PC-9 (cell line): Measurements from ENCODE around the gene NPEPL1. TPM values are rescaled to one million over a fixed set of nuclear protein-coding genes. Genes with fewer than 3 reads are reported as not detected.

Experiments
- BruUV-seq: library from RNA; stranded (reverse); fragments of 400-500 nt; replicated peaks from 2 replicates; lab custom pipeline; 2021; lab: Mats Ljungman, UMichigan
- CTCF ChIA-PET: fragments of 300-600 bp; sonication (Branson Sonifier 250); formaldehyde crosslinking; loops from one replicate; lab custom pipeline; 2022; ENCODE audit warnings: antibody characterized with exemption; lab: Charles Lee
- POLR2A ChIA-PET: fragments of 300-600 bp; sonication (Branson Sonifier 250); formaldehyde crosslinking; loops from one replicate; lab custom pipeline; 2022; ENCODE audit warnings: antibody characterized with exemption; ENCODE audit not compliant: unreplicated experiment; lab: Charles Lee
- DNase-seq, 2 experiments: peaks; one replicate each; pipeline versions ENCODE4 v3.0.0 to v3.0.0-alpha.2; 2015 to 2022; ENCODE audit warnings: mixed read lengths in 1 of 2
- H2AFZ ChIP-seq: fragments of 200-600 bp; sonication (generic); 2 replicates; pipeline ENCODE4 v1.8.1; 2017; ENCODE audit warnings: antibody characterized with exemption
- H3F3A ChIP-seq: fragments of 200-600 bp; sonication (generic); 2 replicates; pipeline ENCODE4 v1.8.1; 2017; ENCODE audit warnings: antibody characterized with exemption, mild to moderate bottlenecking, low read depth; ENCODE audit not compliant: insufficient read depth
- H3K27ac ChIP-seq: fragments of 200-600 bp; sonication (generic); 2 replicates; pipeline ENCODE4 v1.6.1; 2016; ENCODE audit warnings: mixed run types
- H3K27me3 ChIP-seq: fragments of 200-600 bp; sonication (generic); 2 replicates; pipeline ENCODE4 v1.6.1; 2016; ENCODE audit warnings: low read depth, mixed run types; ENCODE audit not compliant: insufficient read depth
- H3K36me3 ChIP-seq: fragments of 200-600 bp; sonication (generic); 2 replicates; pipeline ENCODE4 v1.6.1; 2016; ENCODE audit warnings: low read depth, mixed run types
- H3K4me1 ChIP-seq: fragments of 200-600 bp; sonication (generic); replicated peaks from 2 replicates; pipeline ENCODE4 v1.6.1; 2016; ENCODE audit warnings: mixed run types; ENCODE audit not compliant: insufficient read depth
- H3K4me2 ChIP-seq: fragments of 200-600 bp; sonication (generic); 2 replicates; pipeline ENCODE4 v1.6.1; 2017; ENCODE audit warnings: mixed run types
- H3K4me3 ChIP-seq: fragments of 200-600 bp; sonication (generic); 2 replicates; pipeline ENCODE4 v1.6.1; 2016; ENCODE audit warnings: mixed run types
- H3K79me2 ChIP-seq: fragments of 200-600 bp; sonication (generic); 2 replicates; pipeline ENCODE4 v1.6.1; 2017; ENCODE audit warnings: low read depth, mixed run types
- H3K9me2 ChIP-seq: fragments of 200-600 bp; sonication (generic); 2 replicates; pipeline ENCODE4 v1.8.1; 2017; ENCODE audit warnings: mild to moderate bottlenecking; ENCODE audit not compliant: insufficient read depth
- H3K9me3 ChIP-seq: fragments of 200-600 bp; sonication (generic); 2 replicates; pipeline ENCODE4 v1.8.1; 2016; ENCODE audit warnings: low read depth; ENCODE audit not compliant: insufficient read depth
- H4K20me1 ChIP-seq: fragments of 200-600 bp; sonication (generic); 2 replicates; pipeline ENCODE4 v1.8.1; 2017; ENCODE audit not compliant: insufficient read depth
- CTCF ChIP-seq: fragments of 200-600 bp; sonication (generic); conservative IDR thresholded peaks from 2 replicates; pipeline ENCODE4 v1.6.1; 2017; ENCODE audit warnings: mixed run types, antibody characterized with exemption, mild to moderate bottlenecking, moderate library complexity
- EZH2 ChIP-seq: fragments of 200-600 bp; sonication (generic); IDR thresholded peaks from 2 replicates; pipeline ENCODE4 v1.8.0; 2017; ENCODE audit warnings: antibody characterized with exemption, low read depth
- intact Hi-C: fragments of 100-400 bp; cut with micrococcal nuclease; formaldehyde crosslinking; loops from one replicate; pipeline ENCODE4 v1.10.0; 2022; ENCODE audit not compliant: unreplicated experiment
- total RNA-seq: library from RNA; stranded (reverse); gene quantifications from 2 replicates; pipeline ENCODE4 v1.2.3, GENCODE V29; 2021

The NPEPL1 gene
- total RNA-seq, 1 experiment from 2014 or later, result 24.0 TPM

- intact Hi-C loops, result no loop called here
- Histone ChIP-seq H3K36me3 (no peaks in the 10 kb centered on the region), H4K20me1 (no peaks in the 10 kb centered on the region), H3K4me1 (peaks cover 2% of the 10 kb centered on the region), H3K4me2 (no peak overlapping the region), H3K27ac (no peak overlapping the region), H3K9me3 (no peaks in the 10 kb centered on the region), H2AFZ (no peak overlapping the region), H3K79me2 (no peaks in the 10 kb centered on the region), H3K4me3 (no peak overlapping the region), H3F3A (peaks cover 24% of the 10 kb centered on the region), H3K27me3 (no peaks in the 10 kb centered on the region), H3K9me2 (no peaks in the 10 kb centered on the region)
- POLR2A ChIA-PET, result no interaction called here
- CTCF ChIA-PET, result no interaction called here
- DNase-seq, result no peak
- TF ChIP-seq EZH2 (no peak), CTCF (no peak)
- BruUV-seq, result no TSS peak
These were observed 4.2 kb upstream of the NPEPL1 start for GRCh38 chr20:58688414-58688813.

DNA sequence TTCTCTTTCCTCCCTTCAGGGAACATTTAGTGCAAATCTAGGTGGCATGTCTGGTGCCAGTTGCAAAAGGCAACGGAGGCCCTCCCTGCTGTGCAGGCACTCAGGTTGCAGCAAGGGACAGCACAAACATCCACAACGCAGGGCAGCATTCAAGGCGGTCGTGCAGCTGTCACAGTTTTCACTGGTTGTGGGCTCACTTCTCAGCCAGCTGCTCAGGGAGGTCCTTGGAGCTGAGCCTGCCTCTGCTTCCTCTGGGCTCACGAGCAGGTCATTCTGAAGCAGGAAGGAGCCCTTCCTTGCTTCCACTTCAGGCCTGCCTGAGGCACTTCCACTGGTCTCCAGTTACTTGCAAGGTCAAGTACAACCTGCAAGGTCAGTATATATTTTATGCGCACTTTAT lies 3.8 kb upstream of the NPEPL1 start:
- Histone ChIP-seq H3K36me3 (no peaks in the 10 kb centered on the region), H3K4me2 (no peak overlapping the region), H3K27me3 (no peaks in the 10 kb centered on the region), H3K4me3 (no peak overlapping the region), H3F3A (peaks cover 24% of the 10 kb centered on the region), H2AFZ (no peak overlapping the region), H4K20me1 (no peaks in the 10 kb centered on the region), H3K9me3 (no peaks in the 10 kb centered on the region), H3K9me2 (no peaks in the 10 kb centered on the region), H3K27ac (no peak overlapping the region), H3K4me1 (peaks cover 6% of the 10 kb centered on the region), H3K79me2 (no peaks in the 10 kb centered on the region)
- intact Hi-C loops, result no loop called here
- DNase-seq, result no peak
- POLR2A ChIA-PET, result no interaction called here
- CTCF ChIA-PET, result no interaction called here
- TF ChIP-seq EZH2 (no peak), CTCF (no peak)
- BruUV-seq, result no TSS peak

DNA sequence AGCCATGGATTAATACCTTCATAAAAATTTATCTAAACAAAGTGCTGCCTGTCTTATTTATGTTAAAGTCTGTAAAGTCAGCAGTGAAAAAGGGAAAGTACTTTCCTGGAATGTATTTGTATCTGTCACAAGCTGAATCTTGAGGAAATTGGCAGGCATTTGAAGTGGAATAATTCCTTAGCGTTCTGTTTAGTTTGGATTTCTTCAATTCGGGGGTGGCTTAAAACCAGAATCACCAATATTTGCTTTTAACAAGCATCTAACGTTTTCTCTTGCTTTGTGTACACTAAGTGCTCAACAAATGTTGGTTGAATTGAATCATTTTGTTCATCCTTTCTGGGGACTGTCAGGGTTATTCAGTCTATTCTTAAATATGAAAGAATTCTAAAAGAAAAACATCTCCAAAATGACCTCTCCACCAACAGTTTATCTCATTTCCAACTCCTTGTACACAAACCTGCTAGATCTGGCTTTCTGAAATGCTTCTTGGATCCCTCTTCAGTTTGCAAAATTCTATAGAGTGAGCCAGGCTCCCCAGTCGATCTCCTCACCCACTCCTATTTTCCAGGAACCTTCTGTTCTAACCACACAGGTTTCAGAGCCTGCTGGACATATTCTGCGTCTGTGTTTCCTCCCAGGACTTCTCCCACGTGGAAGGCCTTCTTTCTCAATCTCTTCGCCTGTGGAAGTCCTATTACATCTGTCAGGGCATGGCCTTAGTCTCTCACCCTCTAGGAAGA lies 2.0 kb upstream of the NPEPL1 start:
- H3K4me3 ChIP-seq, result no peak overlapping the region
- no peak for DNase-seq
- peaks cover 30% of the 10 kb centered on the region for H3F3A ChIP-seq
- H3K27ac ChIP-seq, result no peak overlapping the region
- no peaks in the 10 kb centered on the region for H3K9me3 ChIP-seq
- no peaks in the 10 kb centered on the region for H3K27me3 ChIP-seq
- no peaks in the 10 kb centered on the region for H3K9me2 ChIP-seq
- TF ChIP-seq CTCF, result no peak
- no peak for TF ChIP-seq EZH2
- intact Hi-C loops, result no loop called here
- H3K4me1 ChIP-seq, result peaks cover 12% of the 10 kb centered on the region
- no peaks in the 10 kb centered on the region for H3K36me3 ChIP-seq
- no peak overlapping the region for H2AFZ ChIP-seq
- H3K79me2 ChIP-seq, result no peaks in the 10 kb centered on the region
- ChIA-PET POLR2A (no interaction called here), CTCF (interaction anchor here (0.6 kb wide), 1 partner anchor 343 kb away, joined by 8 read pairs; no protein-coding TSS in a partner anchor)
- BruUV-seq, result no TSS peak
- H4K20me1 ChIP-seq, result no peaks in the 10 kb centered on the region
- H3K4me2 ChIP-seq, result no peak overlapping the region
